GM12865 (cell line): Measurements from ENCODE around the gene HNRNPL.
A peak's percentile ranks its signal among the peaks of the same experiment; 100 is the strongest.
"Not testable (repeated sequence)": the region's sequence is repeated elsewhere in the genome, so short reads cannot be mapped to it uniquely, and the experiment has no call there.

ENCODE experiments used
- DNase-seq: peaks from one replicate; pipeline ENCODE4 v3.0.0; 2010; ENCODE audit warnings: low read depth
- H3K4me3 ChIP-seq: 2 replicates; pipeline ENCODE4 v1.5.1; 2011; ENCODE audit warnings: mild to moderate bottlenecking, low read depth, low read length, control low read depth
- TF ChIP-seq, protein P1 (sequence below): IDR thresholded peaks from 2 replicates; pipeline ENCODE4 v1.5.1; 2011; ENCODE audit warnings: low read length, control low read depth, low read depth, inconsistent platforms; ENCODE audit not compliant: insufficient read depth; ENCODE audit errors: missing control alignments

The HNRNPL gene

DNA sequence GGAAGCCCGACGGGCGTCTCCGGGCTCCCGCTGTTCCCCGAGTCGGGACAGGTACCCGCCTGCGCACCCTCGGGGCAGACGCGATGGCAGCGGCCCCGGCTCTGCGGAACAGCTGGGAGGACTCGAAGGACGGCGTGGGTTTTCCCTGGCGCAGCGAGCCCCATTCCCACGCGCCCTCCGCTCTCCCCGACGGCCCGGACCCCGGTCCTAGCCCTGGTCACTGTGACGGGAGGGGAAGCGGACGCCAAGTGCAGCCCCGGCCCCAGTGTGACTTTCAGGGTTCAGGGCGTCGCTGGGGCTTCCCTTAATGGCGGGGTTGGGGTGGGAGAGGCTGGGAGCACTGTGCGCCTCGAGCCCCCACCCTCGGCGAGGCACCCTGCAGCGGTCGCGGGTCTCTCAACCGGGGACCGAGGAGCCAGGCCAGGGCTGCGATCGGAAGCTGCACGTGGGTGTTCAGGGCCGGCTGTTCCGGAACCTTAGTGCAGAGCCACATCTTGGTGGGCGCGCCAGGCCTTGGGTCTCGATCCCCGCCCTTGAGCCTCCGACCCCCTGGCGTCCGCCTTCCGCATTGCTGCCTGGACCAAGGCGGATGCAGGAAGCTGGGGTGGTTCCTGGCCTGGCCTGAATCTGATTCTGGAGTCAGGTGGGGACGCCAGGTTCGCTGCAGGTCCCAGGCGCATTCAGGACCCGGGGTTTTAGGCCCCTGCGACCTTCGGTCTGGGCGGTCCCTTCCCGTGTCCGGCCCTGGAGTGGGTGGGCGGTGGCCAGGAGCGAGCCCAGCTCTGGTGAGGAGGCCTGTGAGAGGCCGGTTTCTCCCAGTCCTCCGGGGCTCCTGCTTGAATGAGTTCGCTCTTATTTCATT, 57.3 kb downstream of the HNRNPL start:
- peak; percentile 55 for DNase-seq
- TF ChIP-seq, protein P1, sequence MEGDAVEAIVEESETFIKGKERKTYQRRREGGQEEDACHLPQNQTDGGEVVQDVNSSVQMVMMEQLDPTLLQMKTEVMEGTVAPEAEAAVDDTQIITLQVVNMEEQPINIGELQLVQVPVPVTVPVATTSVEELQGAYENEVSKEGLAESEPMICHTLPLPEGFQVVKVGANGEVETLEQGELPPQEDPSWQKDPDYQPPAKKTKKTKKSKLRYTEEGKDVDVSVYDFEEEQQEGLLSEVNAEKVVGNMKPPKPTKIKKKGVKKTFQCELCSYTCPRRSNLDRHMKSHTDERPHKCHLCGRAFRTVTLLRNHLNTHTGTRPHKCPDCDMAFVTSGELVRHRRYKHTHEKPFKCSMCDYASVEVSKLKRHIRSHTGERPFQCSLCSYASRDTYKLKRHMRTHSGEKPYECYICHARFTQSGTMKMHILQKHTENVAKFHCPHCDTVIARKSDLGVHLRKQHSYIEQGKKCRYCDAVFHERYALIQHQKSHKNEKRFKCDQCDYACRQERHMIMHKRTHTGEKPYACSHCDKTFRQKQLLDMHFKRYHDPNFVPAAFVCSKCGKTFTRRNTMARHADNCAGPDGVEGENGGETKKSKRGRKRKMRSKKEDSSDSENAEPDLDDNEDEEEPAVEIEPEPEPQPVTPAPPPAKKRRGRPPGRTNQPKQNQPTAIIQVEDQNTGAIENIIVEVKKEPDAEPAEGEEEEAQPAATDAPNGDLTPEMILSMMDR = peak; percentile 45
- H3K4me3 ChIP-seq = peak overlapping the region; percentile 31; the same call in 1 of the 2 replicates

DNA sequence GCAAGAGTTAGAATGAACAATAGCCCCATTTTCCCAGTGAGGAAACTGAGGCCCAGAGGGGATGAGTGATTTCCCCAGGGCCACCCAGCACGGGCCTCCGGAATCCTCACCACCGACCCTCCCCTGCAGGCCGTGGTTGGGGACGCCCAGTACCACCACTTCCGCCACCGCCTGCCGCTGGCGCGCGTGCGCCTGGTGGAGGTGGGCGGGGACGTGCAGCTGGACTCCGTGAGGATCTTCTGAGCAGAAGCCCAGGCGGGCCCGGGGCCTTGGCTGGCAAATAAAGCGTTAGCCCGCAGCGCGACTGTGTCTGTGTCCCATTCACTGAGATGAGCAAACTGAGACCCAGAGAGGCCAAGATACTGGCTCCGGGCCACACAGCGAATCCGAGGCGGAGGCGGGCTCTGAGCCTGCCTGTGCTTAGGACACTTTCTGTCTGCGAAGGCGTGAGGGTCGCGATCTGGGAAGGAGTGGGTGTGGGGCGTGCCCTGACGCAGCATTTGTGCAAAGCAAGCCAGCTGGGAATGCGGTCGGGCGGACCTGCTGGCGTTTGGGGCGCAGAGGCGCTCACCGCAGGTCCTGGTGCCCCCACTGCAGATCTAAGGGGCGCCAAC, 58.2 kb downstream of the HNRNPL start:
- DNase-seq, H3K4me3 ChIP-seq: not testable (repeated sequence)

DNA sequence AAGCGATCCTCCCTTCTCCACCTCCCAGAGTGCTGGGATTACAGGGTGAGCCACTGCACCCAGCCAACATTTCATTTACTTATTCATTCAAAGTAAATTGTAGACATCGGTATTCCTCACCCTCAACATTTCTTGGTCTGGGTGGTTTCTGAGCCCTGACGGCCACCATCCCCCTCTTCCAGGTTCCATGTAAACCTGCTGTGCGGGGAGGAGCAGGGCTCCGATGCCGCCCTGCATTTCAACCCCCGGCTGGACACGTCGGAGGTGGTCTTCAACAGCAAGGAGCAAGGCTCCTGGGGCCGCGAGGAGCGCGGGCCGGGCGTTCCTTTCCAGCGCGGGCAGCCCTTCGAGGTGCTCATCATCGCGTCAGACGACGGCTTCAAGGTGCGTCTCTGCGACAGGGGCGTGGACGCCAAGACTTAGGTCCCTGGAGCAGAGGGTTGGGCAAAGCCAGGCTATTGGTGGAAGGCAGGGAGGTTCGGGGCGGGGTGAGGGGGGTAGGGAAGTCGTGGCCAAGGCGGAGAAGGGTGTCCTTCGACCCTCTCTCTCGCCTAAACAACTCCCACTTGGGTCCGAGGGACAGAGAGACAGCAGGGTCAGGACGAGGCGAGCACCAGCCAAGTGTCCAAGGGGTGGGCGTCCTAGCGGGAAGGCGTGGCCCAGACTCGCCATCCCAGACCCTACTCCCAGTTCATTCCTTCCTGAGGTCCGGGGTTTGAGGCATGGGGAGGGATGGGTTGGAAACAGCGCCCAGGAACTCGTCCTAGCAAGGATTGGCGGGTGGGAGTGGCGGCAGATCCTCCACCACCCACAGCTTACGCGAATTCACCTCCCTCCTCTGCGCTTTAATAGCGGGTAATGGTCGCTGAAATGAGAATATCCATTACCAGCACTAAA, 59.0 kb downstream of the HNRNPL start:
- H3K4me3 ChIP-seq, DNase-seq: not testable (repeated sequence)

DNA sequence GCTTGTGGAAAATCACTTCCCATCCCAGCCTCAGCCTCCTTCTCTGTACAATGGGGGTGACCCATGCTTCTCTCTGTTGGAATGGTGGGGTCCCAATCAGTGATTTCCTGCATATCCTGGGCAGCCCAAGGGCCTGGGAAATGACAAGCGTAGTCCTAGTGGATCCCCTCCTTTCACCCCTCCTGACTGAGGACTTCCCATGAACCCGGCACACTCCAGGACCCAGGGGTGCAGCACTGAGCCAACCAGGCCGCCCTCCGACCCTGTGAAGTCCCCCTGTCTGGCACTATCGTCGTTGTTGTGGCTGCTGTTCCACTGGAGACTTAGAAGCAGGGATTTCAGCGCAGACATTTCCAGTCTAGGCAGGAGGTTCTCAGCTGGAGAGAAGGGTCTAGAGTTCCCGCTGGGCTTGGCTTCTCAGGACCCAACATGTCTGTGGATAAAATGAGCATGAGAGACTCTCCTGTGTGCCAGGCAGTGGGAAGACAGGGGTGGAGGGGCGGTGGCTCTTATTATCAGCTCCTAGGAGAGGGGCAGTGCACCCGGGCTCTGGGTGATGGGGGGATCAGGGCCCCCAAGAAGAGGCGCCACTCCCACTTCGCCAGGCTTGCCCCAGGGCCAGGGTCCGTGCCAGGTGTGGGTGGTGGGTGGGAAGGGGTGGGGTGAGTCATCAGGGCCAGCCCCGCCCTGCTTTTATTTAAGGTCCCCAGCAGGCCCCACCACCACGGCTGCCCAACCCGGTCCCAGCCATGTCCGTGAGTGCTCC, 61.1 kb downstream of the HNRNPL start, which contains the start of gene LGALS7B:
LGALS7B (plus strand) TSS at position 723 of the 766 bp plus-strand sequence; CDS start at position 750, 27 bp downstream.
- no peak for DNase-seq
- no peak within 1 kb of the TSS for H3K4me3 ChIP-seq
- TF ChIP-seq, protein P1 = no peak

DNA sequence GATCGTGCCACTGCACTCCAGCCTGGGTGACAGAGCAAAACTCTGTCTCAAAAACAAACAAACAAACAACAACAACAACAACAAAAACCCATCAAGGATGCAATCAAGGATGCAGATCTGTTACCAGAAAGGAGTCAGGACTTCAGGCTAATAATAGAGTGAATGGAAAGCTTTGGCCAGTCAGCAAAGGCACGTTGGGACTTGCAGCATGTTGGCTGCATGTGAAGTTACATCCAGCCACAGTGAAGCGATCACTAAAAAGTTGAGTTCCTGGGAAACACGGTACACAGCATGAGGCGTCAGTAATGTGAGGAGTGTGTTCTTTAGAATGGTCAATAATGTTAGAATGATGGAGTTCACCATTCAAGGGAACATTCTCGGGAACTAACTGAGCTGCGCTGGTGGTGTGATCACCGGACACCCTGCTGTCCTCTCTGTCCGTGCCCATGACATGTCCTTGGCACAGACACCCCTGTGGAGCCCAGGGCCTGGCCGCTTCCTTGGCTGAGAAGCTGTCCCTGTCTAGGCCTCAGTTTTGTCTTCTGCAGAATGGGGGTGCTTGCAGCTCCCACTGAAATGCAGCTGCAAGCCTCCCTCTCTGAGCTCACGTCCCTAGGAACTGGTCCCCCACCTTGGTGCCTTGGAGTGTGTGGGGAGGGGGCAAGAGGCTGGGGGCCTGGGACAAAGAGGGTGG, 63.1 kb downstream of the HNRNPL start:
- no peak overlapping the region for H3K4me3 ChIP-seq
- TF ChIP-seq, protein P1 = no peak
- no peak for DNase-seq
